Measurements from ENCODE around the gene SEZ6L2. TPM values are rescaled to one million over a fixed set of nuclear protein-coding genes. Genes with fewer than 3 reads are reported as not detected.
A peak's percentile ranks its signal among the peaks of the same experiment; 100 is the strongest.

SEZ6L2 gene
- total and polyA plus RNA-seq, 9 of the 15 experiments (the other 6 are each of a cell fraction or from before 2014, with no cell fraction given) = 0.10 to 2.1 (median 0.72) TPM

DNA sequence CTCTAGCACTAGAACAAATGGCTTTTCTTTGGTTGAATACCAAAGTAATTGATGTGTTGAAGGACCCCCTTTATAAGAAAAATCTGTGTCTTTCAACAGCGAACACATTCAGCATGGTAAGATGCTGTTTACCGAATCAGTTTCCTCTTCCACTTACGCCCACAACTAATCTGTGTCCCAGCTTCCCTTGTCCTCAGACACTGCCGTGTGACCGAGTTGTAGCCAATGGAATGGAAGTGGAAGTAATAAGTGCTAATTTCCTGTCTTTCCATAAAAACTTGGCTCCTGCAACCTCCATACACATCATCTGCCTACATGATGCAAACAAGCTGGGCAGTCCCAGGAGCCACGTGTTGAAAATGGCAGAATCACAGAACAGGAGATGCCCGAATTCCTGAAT, 46.7 kb downstream of the SEZ6L2 start:
- no peak for ATAC-seq
- intact Hi-C loops (cut with micrococcal nuclease) (no loop called here), in situ Hi-C loops (cut with MboI) (no loop called here)
- no peak overlapping the region for H3K27ac ChIP-seq (ENCODE audit: extremely low read depth, low read depth, low read length)
- peaks cover 4 to 9% of the 10 kb centered on the region in 2 experiments; a peak in 3 of 5 replicates for H3K4me1 ChIP-seq (replicated peaks in 1 of 2; ENCODE audit: control insufficient read depth in 2 of 2, insufficient read depth in 2 of 2, low read length in 2 of 2)
- H3K9me3 ChIP-seq (replicated peaks; ENCODE audit: control insufficient read depth, insufficient read depth, low read depth, low read length) = no peaks in the 10 kb centered on the region
- BruUV-seq (replicated peaks) = no TSS peak
- H4K20me1 ChIP-seq (replicated peaks; ENCODE audit: control insufficient read depth, insufficient read depth, low read length) = no peaks in the 10 kb centered on the region
- no peak for DNase-seq (ENCODE audit: extremely low read depth in 1 of 4, low spot score in 3 of 4)
- no peaks in the 10 kb centered on the region for H3K36me3 ChIP-seq (ENCODE audit: control insufficient read depth, insufficient read depth, low read length)
- H3K4me3 ChIP-seq = no peak overlapping the region
- H3K79me2 ChIP-seq (ENCODE audit: control insufficient read depth, insufficient read depth, low read length) = no peaks in the 10 kb centered on the region
- CTCF ChIA-PET (ENCODE audit: low intra/inter-chr PET ratio) = no interaction called here
- no peaks in the 10 kb centered on the region for H3K27me3 ChIP-seq (ENCODE audit: control insufficient read depth in 2 of 2, insufficient read depth in 2 of 2, low read length in 2 of 2)
- H3K9me1 ChIP-seq (ENCODE audit: control insufficient read depth, insufficient read depth, low read length) = no peaks in the 10 kb centered on the region
- H3K4me2 ChIP-seq (ENCODE audit: insufficient read depth, low read length) = no peak overlapping the region
- no peak overlapping the region for H2AFZ ChIP-seq (ENCODE audit: low read depth, low read length)
- POLR2A ChIA-PET = interaction anchor here (0.6 kb wide), 2 partner anchors 74 to 568 kb away, joined by 3 read pairs; no protein-coding TSS in a partner anchor
- TF ChIP-seq NFYB (IDR thresholded peaks at IDR 0.05; ENCODE audit: extremely low read depth, insufficient read length) (peak; percentile 9), DNMT1 (IDR thresholded peaks at IDR 0.05) (no peak)
- whole genome bisulfite sequencing (ENCODE audit: insufficient coverage, low coverage, missing lambda C conversion rate) = 36% methylated on average over 7 of the region's 7 CpGs
- H3K9ac ChIP-seq (ENCODE audit: insufficient read depth in 1 of 2, low read depth in 2 of 2, low read length in 2 of 2) = no peak overlapping the region
- no peak for FAIRE-seq

DNA sequence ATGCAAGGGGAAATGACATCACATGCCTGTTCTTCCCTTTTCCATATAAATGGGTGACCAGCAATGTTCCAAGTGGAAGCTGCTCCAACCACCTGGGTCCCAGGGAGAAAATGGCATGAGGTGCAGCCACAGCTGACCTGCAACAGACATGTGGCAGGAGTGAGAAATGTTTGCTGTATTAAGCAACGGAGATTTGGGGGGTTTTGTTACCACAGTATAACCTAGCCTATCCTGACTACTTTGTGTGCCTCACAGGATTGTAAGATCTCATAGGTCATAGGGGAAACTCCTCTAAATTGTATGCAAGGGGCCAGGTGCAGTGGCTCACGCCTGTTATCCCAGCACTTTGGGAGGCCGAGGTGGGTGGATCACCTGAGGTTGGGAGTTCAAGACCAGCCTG, 48.4 kb downstream of the SEZ6L2 start:
- Histone ChIP-seq H3K4me2 (ENCODE audit: insufficient read depth, low read length) (no peak overlapping the region), H3K36me3 (ENCODE audit: control insufficient read depth, insufficient read depth, low read length) (no peaks in the 10 kb centered on the region), H3K79me2 (ENCODE audit: control insufficient read depth, insufficient read depth, low read length) (no peaks in the 10 kb centered on the region), H3K4me1 (replicated peaks in 1 of 2; ENCODE audit: control insufficient read depth in 2 of 2, insufficient read depth in 2 of 2, low read length in 2 of 2) (peaks cover 4 to 11% of the 10 kb centered on the region in 2 experiments; a peak in 3 of 5 replicates), H4K20me1 (replicated peaks; ENCODE audit: control insufficient read depth, insufficient read depth, low read length) (no peaks in the 10 kb centered on the region), H2AFZ (ENCODE audit: low read depth, low read length) (no peak overlapping the region), H3K27ac (ENCODE audit: extremely low read depth, low read depth, low read length) (no peak overlapping the region), H3K4me3 (no peak overlapping the region), H3K9me3 (replicated peaks; ENCODE audit: control insufficient read depth, insufficient read depth, low read depth, low read length) (no peaks in the 10 kb centered on the region), H3K9me1 (ENCODE audit: control insufficient read depth, insufficient read depth, low read length) (no peaks in the 10 kb centered on the region), H3K9ac (ENCODE audit: insufficient read depth in 1 of 2, low read depth in 2 of 2, low read length in 2 of 2) (no peak overlapping the region), H3K27me3 (ENCODE audit: control insufficient read depth in 2 of 2, insufficient read depth in 2 of 2, low read length in 2 of 2) (no peaks in the 10 kb centered on the region)
- ChIA-PET POLR2A (no interaction called here), CTCF (ENCODE audit: low intra/inter-chr PET ratio) (no interaction called here)
- WGBS (ENCODE audit: insufficient coverage, low coverage, missing lambda C conversion rate) = 38% methylated on average over 3 of the region's 3 CpGs
- ATAC-seq = no peak
- intact Hi-C loops (cut with micrococcal nuclease) = no loop called here
- no peak for TF ChIP-seq MCM2 (IDR thresholded peaks at IDR 0.05; ENCODE audit: low read depth)
- TF ChIP-seq ZNF12 (CRISPR knock-in tag; IDR thresholded peaks at IDR 0.05) = peak; percentile 93
- no peak for TF ChIP-seq KDM5B (IDR thresholded peaks at IDR 0.05; ENCODE audit: insufficient replicate concordance, low read depth, low read length)
- BruUV-seq (replicated peaks) = no TSS peak
- FAIRE-seq = no peak
- in situ Hi-C loops (cut with MboI) = no loop called here
- no peak for DNase-seq (ENCODE audit: extremely low read depth in 1 of 4, low spot score in 3 of 4)

All from K562 (cell line).